HepG2 (cell line): Measurements from ENCODE around the gene ARL5C. TPM values are rescaled to one million over a fixed set of nuclear protein-coding genes. Genes with fewer than 3 reads are reported as not detected.
A peak's percentile ranks its signal among the peaks of the same experiment; 100 is the strongest.

Experiments
- ATAC-seq: fragments of 200-7000 bp; cut with Tn5 transposase; 3 replicates; pipeline ENCODE4 v1.9.1; 2020; ENCODE audit warnings: mild to moderate bottlenecking, moderate library complexity
- BruUV-seq: library from RNA; stranded (reverse); fragments of 400-500 nt; replicated peaks from 2 replicates; lab custom pipeline; 2021; lab: Mats Ljungman, UMichigan
- CTCF ChIA-PET: fragments of 300-600 bp; formaldehyde crosslinking; extraction: SDS; loops from one replicate; lab custom pipeline; 2021; ENCODE audit warnings: low total read pairs, inconsistent platforms, low intra/inter-chr PET ratio; lab: Yijun Ruan, JAX
- POLR2A ChIA-PET: fragments of 350-600 bp; sonication (Branson Sonifier 250); formaldehyde crosslinking; loops from one replicate; lab custom pipeline; 2020; ENCODE audit warnings: antibody characterized with exemption, inconsistent platforms; lab: Yijun Ruan, JAX
- DNase-seq: peaks from one replicate; pipeline ENCODE4 v3.0.0-alpha.2; 2015; ENCODE audit warnings: low spot score
- FAIRE-seq: peaks from 3 replicates; lab custom pipeline; 2011; peaks lifted over from hg19 to GRCh38; lab: Jason Lieb, UNC
- H2AFZ ChIP-seq: one replicate; pipeline ENCODE4 v1.6.1; 2011; ENCODE audit warnings: low read length, inconsistent platforms
- H3K27ac ChIP-seq: fragments of 300-600 bp; 3 replicates; pipeline ENCODE4 v1.8.0; 2011; ENCODE audit warnings: mixed run types, mild to moderate bottlenecking, mixed read lengths, low read length, inconsistent platforms; ENCODE audit not compliant: insufficient read depth; ENCODE audit errors: extremely low read length
- H3K27me3 ChIP-seq, 2 experiments: fragments of 200-600 bp in 1 of 2; 2 replicates in 1 of 2; 3 replicates in 1 of 2; pipeline versions ENCODE4 v1.6.0 to v1.8.0; 2011; ENCODE audit warnings: low read length in 2 of 2, mild to moderate bottlenecking in 2 of 2, moderate library complexity in 2 of 2, inconsistent platforms in 1 of 2; ENCODE audit not compliant: insufficient read depth in 2 of 2, control insufficient read depth in 1 of 2
- H3K36me3 ChIP-seq, 2 experiments: fragments of 200-600 bp in 1 of 2; replicated peaks in 1 of 2; 2 replicates in 1 of 2; 3 replicates in 1 of 2; pipeline versions ENCODE4 v1.5.1 to v1.8.0; 2011; ENCODE audit warnings: low read length in 2 of 2, inconsistent platforms in 1 of 2; ENCODE audit not compliant: insufficient read depth in 2 of 2, control insufficient read depth in 1 of 2
- H3K4me1 ChIP-seq: 2 replicates; pipeline ENCODE4 v1.5.1; 2012; ENCODE audit warnings: low read length, inconsistent platforms; ENCODE audit not compliant: insufficient read depth
- H3K4me2 ChIP-seq: 2 replicates; pipeline ENCODE4 v1.6.0; 2011; ENCODE audit warnings: low read depth, low read length, inconsistent platforms
- H3K4me3 ChIP-seq, 3 experiments: fragments of 200-600 bp in 1 of 3; sonication (generic), shearing (Covaris generic) in 1 of 3; replicated peaks in 1 of 3; 2 replicates each; pipeline ENCODE4 v1.5.1; 2011 to 2016; ENCODE audit warnings: low read length in 3 of 3, inconsistent platforms in 2 of 3, low read depth in 2 of 3, mild to moderate bottlenecking in 2 of 3, control low read depth in 1 of 3, mixed read lengths in 1 of 3; ENCODE audit not compliant: insufficient read depth in 1 of 3
- H3K79me2 ChIP-seq: one replicate; pipeline ENCODE4 v1.6.1; 2011; ENCODE audit warnings: low read length, inconsistent platforms; ENCODE audit not compliant: insufficient read depth
- H3K9ac ChIP-seq: 2 replicates; pipeline ENCODE4 v1.6.0; 2011; ENCODE audit warnings: mild to moderate bottlenecking, low read depth, low read length, inconsistent platforms; ENCODE audit not compliant: insufficient read depth
- H3K9me3 ChIP-seq: 2 replicates; pipeline ENCODE4 v1.5.1; 2012; ENCODE audit warnings: mild to moderate bottlenecking, low read length
- H4K20me1 ChIP-seq: 2 replicates; pipeline ENCODE4 v1.6.0; 2011; ENCODE audit warnings: inconsistent platforms, mild to moderate bottlenecking, low read length, moderate library complexity; ENCODE audit not compliant: insufficient read depth
- HMG20B ChIP-seq: conservative IDR thresholded peaks from 2 replicates; pipeline ENCODE4 v1.6.1; 2016; ENCODE audit warnings: missing genetic modification reagents, missing compliant biosample characterization
- IRX3 ChIP-seq: sonication (generic); formaldehyde crosslinking; IDR thresholded peaks from 2 replicates; pipeline ENCODE4 v1.8.1; 2023; ENCODE audit warnings: mild to moderate bottlenecking, low read depth, missing genetic modification reagents, borderline replicate concordance
- KDM5B ChIP-seq: sonication (generic); formaldehyde crosslinking; IDR thresholded peaks from 2 replicates; pipeline ENCODE4 v1.4.0; 2020; ENCODE audit warnings: missing genetic modification reagents, mild to moderate bottlenecking, borderline replicate concordance
- KMT2A ChIP-seq: sonication (generic); formaldehyde crosslinking; IDR thresholded peaks from 2 replicates; pipeline ENCODE4 v1.4.0; 2020; ENCODE audit warnings: missing genetic modification reagents
- LCORL ChIP-seq, 2 experiments: fragments of 450-650 bp in 1 of 2; sonication (generic) in 1 of 2; formaldehyde crosslinking in 1 of 2; IDR thresholded peaks; 2 replicates each; pipeline versions ENCODE4 v1.5.0 to v1.6.1; 2017 to 2020; ENCODE audit warnings: antibody characterized with exemption in 1 of 2, missing genetic modification reagents in 1 of 2
- PRDM15 ChIP-seq: sonication (generic); formaldehyde crosslinking; IDR thresholded peaks from 2 replicates; pipeline ENCODE4 v1.4.0; 2020; ENCODE audit warnings: missing genetic modification reagents
- WGBS: methylation state at CpG from one replicate; pipeline ENCODE4 v1.1.6; 2017; ENCODE audit warnings: low lambda C conversion rate; 5-methylcytosine and 5-hydroxymethylcytosine counted together
- in situ Hi-C: cut with HindIII; loops from 2 replicates; pipeline ENCODE4 v1.10.0; 2017; ENCODE audit warnings: low pct_unique_long_range_greater_than_20kb; ENCODE audit not compliant: extremely low pct_ligation_motif_present
- intact Hi-C: fragments of 100-400 bp; cut with micrococcal nuclease; formaldehyde crosslinking; loops from one replicate; pipeline ENCODE4 v1.10.0; 2022; ENCODE audit not compliant: unreplicated experiment
- polyA plus RNA-seq, 8 experiments: library from polyadenylated mRNA; depleted of rRNA in 3 of 8; stranded (reverse) in 7 of 8; unstranded in 1 of 8; fragments of >200 nt; fragmentation: Illumina TruSeq in 4 of 8; extraction: Trizol in 4 of 8; gene quantifications; 2 replicates each; pipeline versions ENCODE4 v1.2.1 to v1.2.3, GENCODE V29; 2011 to 2016; ENCODE audit warnings: low read depth in 4 of 8, missing spikeins in 1 of 8, mixed read lengths in 1 of 8; ENCODE audit not compliant: insufficient read depth in 1 of 8
- total RNA-seq, 5 experiments: library from RNA; depleted of rRNA; stranded (reverse); fragments of >200 nt; fragmentation: Illumina TruSeq; extraction: Trizol; gene quantifications; 2 replicates each; pipeline ENCODE4 v1.2.3, GENCODE V29; 2016; ENCODE audit warnings: low read depth in 1 of 5

The ARL5C gene
- total and polyA plus RNA-seq, 2 of the 13 experiments (the other 11 are each of a cell fraction or from before 2014, with no cell fraction given), result not detected

DNA sequence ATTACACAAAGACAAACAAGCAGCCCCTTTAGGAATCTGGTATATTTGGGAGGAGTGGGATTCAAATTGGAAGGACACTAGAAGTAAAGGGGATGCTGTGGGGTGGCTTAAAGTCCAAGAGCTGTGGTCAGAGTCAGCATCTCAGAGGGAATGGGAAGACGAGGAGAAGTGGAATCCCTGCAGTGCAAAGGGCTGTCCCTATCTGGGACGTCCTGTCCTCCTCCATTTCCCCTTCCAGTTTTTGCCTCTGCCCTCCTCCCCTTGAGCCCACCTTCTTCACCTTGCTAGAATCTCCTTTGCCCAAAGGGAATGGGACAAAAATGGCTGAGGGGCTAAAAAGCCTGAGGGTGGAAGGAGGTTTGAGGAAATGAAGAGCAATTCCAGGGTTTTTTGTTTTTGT lies 10.3 kb downstream of the ARL5C start:
- Histone ChIP-seq H3K79me2 (no peaks in the 10 kb centered on the region), H3K9ac (peak overlapping the region; percentile 12; the same call in 1 of the 2 replicates), H3K27me3 (peaks cover 4 to 19% of the 10 kb centered on the region in 2 experiments), H3K9me3 (no peaks in the 10 kb centered on the region), H3K4me2 (peak overlapping the region; percentile 97), H3K36me3 (no peaks in the 10 kb centered on the region), H2AFZ (peak overlapping the region; percentile 61), H3K4me3 (peak overlapping the region; percentile 32 to 95 (median 78); a peak in 5 of 6 replicates), H4K20me1 (0 out of 2 replicates have a peak, but pooled peaks cover 2% of the 10 kb centered on the region), H3K4me1 (peaks cover 41% of the 10 kb centered on the region), H3K27ac (no peak overlapping the region)
- CTCF ChIA-PET, result no interaction called here
- POLR2A ChIA-PET, result no interaction called here
- ATAC-seq, result no peak
- TF ChIP-seq HMG20B (CRISPR knock-in tag) (no peak), KMT2A (no peak), LCORL (IDR thresholded peaks at IDR 0.05) (no peak), LCORL (CRISPR knock-in tag; IDR thresholded peaks at IDR 0.05) (no peak), PRDM15 (CRISPR knock-in tag) (peak; percentile 71; the same call in 1 of the 2 replicates), IRX3 (no peak), KDM5B (CRISPR knock-in tag) (no peak)
- intact Hi-C loops, result loop anchor here (10.0 kb wide), 1 partner anchor 241 kb away; no protein-coding TSS in a partner anchor
- 0% methylated on average over 2 of the region's 2 CpGs for WGBS
- DNase-seq, result no peak
- in situ Hi-C loops, result loop anchor here (25.0 kb wide), 1 partner anchor 393 kb away; the partner anchor contains the start of gene PSMB3
- no peak for FAIRE-seq
- BruUV-seq, result no TSS peak
